GM06990 (cell line): ENCODE measurements around the gene SLC4A11.
A peak's percentile ranks its signal among the peaks of the same experiment; 100 is the strongest.

Source experiments
- DNase-seq: peaks from one replicate; pipeline ENCODE4 v3.0.0-alpha.2; 2011; ENCODE audit not compliant: insufficient read length; ENCODE audit errors: extremely low read depth
- H3K27me3 ChIP-seq: replicated peaks from 2 replicates; pipeline ENCODE4 v1.6.0; 2011; ENCODE audit warnings: low read length; ENCODE audit not compliant: control insufficient read depth, insufficient read depth
- H3K36me3 ChIP-seq: 2 replicates; pipeline ENCODE4 v1.5.1; 2011; ENCODE audit warnings: low read length; ENCODE audit not compliant: control insufficient read depth, insufficient read depth
- H3K4me3 ChIP-seq: replicated peaks from 2 replicates; pipeline ENCODE4 v1.5.1; 2011; ENCODE audit warnings: low read depth, mild to moderate bottlenecking, control low read depth, low read length
- CTCF ChIP-seq: IDR thresholded peaks from 2 replicates; pipeline ENCODE4 v1.5.1; 2011; ENCODE audit warnings: low read length, control low read depth, mild to moderate bottlenecking, inconsistent platforms; ENCODE audit not compliant: insufficient read depth, poor library complexity, severe bottlenecking

SLC4A11 gene

DNA sequence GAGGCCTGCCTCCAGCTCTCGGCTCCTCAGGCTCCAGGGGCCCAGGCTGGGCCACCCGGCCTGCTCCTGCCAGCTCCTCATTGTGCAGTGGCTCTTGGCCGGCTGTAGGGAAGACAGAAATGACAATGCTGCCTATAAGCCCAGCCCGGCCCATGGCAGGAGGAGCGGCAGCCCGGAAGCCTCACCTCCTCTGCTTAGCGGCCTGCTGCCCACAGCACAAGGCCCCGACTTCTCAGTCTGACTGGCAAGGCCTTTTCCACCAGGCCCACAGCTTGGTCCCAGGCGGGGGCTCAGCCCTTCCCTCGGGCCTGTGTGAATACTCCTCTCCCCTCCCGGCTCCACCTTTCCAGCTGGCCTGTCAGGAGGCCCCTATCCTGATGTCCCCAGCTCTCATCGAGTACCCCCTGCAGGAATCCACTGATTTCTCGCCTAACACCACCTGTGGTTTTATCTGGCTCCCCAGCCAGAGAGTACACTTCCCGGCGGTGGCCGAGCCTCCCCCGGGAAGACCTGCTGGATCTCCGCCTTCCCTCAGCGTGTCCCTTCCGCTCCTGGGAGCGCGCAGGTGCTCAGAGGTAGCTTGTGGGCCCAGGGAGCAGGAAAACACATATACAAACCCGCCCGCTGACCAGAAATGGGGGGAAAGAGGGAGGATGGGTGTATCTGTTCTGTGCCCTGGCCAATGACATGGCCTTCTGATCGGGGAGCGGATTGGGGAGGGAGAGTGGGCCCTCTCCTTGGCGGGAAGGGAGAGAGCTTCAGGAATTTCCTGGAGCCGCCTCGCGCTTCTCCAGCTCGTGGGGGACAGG, 35.5 kb downstream of the SLC4A11 start:
- no peak for TF ChIP-seq CTCF
- Histone ChIP-seq H3K27me3 (no peaks in the 10 kb centered on the region), H3K36me3 (peaks cover 7% of the 10 kb centered on the region), H3K4me3 (peak overlapping the region; percentile 95)
- peak; percentile 59 for DNase-seq

- no peaks in the 10 kb centered on the region for H3K27me3 ChIP-seq
These were observed 36.0 kb downstream of the SLC4A11 start for GRCh38 chr20:3202965-3203314.

DNA sequence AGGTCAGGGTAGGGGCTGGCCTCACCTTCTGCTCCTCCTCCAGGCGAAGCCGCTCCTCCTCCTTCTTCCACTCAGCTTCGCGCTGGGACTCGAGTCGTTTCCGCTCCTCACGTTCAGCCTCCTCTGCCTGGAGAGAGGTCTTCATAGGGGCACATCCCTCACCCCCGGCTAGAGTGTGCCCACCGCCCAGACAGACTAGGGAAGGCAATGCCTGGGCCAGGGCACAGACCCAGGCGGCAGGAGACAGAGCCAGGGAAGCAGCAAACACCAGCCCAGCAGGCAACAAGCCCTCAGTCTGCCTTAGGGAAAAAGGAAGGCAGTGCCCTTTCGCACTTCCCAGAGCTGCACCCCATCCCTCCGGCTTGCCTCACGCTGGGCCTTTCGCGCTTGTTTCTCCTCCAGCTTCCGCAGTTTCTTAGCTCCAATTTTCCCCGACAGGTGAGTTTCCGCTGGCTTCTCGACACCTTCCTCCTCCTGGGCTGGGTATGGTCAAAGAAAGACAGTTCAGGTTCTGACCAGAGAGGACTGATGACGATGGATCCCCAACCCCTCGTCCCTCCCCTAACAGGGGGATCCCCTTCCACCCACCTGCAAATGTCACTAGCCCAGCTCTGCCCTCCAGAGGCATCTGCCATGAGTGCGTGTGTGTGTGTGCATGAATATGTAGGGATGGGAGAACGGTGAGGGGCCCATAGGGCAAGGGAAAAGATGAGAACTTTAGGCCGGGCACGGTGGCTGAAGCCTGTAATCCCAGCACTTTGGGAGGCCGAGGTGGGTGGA, 38.8 kb downstream of the SLC4A11 start:
- DNase-seq: no peak
- H3K36me3 ChIP-seq: peaks cover 14% of the 10 kb centered on the region

More at GRCh38 chr20:3202965-3203314, 36.0 kb downstream of the SLC4A11 start:
- Histone ChIP-seq H3K4me3 (peak overlapping the region; percentile 95), H3K36me3 (peaks cover 7% of the 10 kb centered on the region)
- DNase-seq: no peak
- TF ChIP-seq CTCF: no peak

GRCh38 chr20:3199206-3199605, 39.8 kb downstream of the SLC4A11 start:
- Histone ChIP-seq H3K36me3 (peaks cover 24% of the 10 kb centered on the region), H3K4me3 (no peak overlapping the region)
- TF ChIP-seq CTCF: no peak

More for the DNA sequence above, 38.8 kb downstream of the SLC4A11 start:
- Histone ChIP-seq H3K27me3 (no peaks in the 10 kb centered on the region), H3K4me3 (no peak overlapping the region)
- TF ChIP-seq CTCF: no peak

GRCh38 chr20:3195590-3196237, 43.3 kb downstream of the SLC4A11 start:
- no peak overlapping the region for H3K4me3 ChIP-seq
- no peak for DNase-seq
- TF ChIP-seq CTCF: no peak
- H3K36me3 ChIP-seq: peaks cover 48% of the 10 kb centered on the region
- H3K27me3 ChIP-seq: no peaks in the 10 kb centered on the region

More at GRCh38 chr20:3199206-3199605, 39.8 kb downstream of the SLC4A11 start:
- DNase-seq: no peak
- H3K27me3 ChIP-seq: no peaks in the 10 kb centered on the region
